SK-N-SH treated with all-trans-retinoic acid at 6 μM for 48 hours (cell line): Measurements from ENCODE around the gene ALK.

Experiments used
- ATAC-seq: fragments of 200-7000 bp; cut with Tn5 transposase; 3 replicates; pipeline ENCODE4 v1.9.1; 2020; ENCODE audit warnings: mild to moderate bottlenecking, moderate library complexity
- ARNTL ChIP-seq: fragments of 450-650 bp; formaldehyde crosslinking; IDR thresholded peaks from 2 replicates; pipeline ENCODE4 v1.5.0; 2020; ENCODE audit warnings: low read depth, mild to moderate bottlenecking, moderate library complexity, borderline replicate concordance
- BACH2 ChIP-seq: fragments of 250-450 bp; sonication (Bioruptor Pico); IDR thresholded peaks from 2 replicates; pipeline ENCODE4 v1.9.0; 2021; ENCODE audit warnings: mild to moderate bottlenecking, borderline replicate concordance
- CREB5 ChIP-seq: fragments of 250-450 bp; sonication (Bioruptor Pico); IDR thresholded peaks from 2 replicates; pipeline ENCODE4 v1.5.1; 2020; ENCODE audit warnings: low read depth, mild to moderate bottlenecking, moderate library complexity
- CSDC2 ChIP-seq: fragments of 250-450 bp; sonication (Bioruptor Pico); IDR thresholded peaks from 2 replicates; pipeline ENCODE4 v1.5.0; 2020; ENCODE audit warnings: mild to moderate bottlenecking, moderate library complexity
- CSRNP3 ChIP-seq: fragments of 250-450 bp; sonication (Bioruptor Pico); IDR thresholded peaks from 2 replicates; pipeline ENCODE4 v1.5.1; 2021; ENCODE audit warnings: mild to moderate bottlenecking, moderate library complexity
- GLIS3 ChIP-seq: fragments of 250-450 bp; sonication (Bioruptor Pico); IDR thresholded peaks from 2 replicates; pipeline ENCODE4 v1.5.0; 2020; ENCODE audit warnings: mild to moderate bottlenecking, moderate library complexity
- ISL1 ChIP-seq: fragments of 250-450 bp; sonication (Bioruptor Pico); IDR thresholded peaks from 2 replicates; pipeline ENCODE4 v2.1.2; 2022; ENCODE audit warnings: mild to moderate bottlenecking, moderate library complexity
- OSR1 ChIP-seq: fragments of 250-450 bp; sonication (Bioruptor Pico); IDR thresholded peaks from 2 replicates; pipeline ENCODE4 v1.8.0; 2022; ENCODE audit warnings: moderate library complexity, mild to moderate bottlenecking, inconsistent platforms
- PATZ1 ChIP-seq: fragments of 250-450 bp; sonication (Bioruptor Pico); IDR thresholded peaks from 2 replicates; pipeline ENCODE4 v1.8.0; 2020; ENCODE audit warnings: mild to moderate bottlenecking, moderate library complexity, borderline replicate concordance
- POU6F1 ChIP-seq: fragments of 250-450 bp; sonication (Bioruptor Pico); IDR thresholded peaks from 2 replicates; pipeline ENCODE4 v1.8.0; 2021; ENCODE audit warnings: low read depth, mild to moderate bottlenecking, moderate library complexity, borderline replicate concordance
- PPARA ChIP-seq: fragments of 250-450 bp; sonication (Bioruptor Pico); IDR thresholded peaks from 2 replicates; pipeline ENCODE4 v1.5.0; 2020; ENCODE audit warnings: mild to moderate bottlenecking, borderline replicate concordance
- RARB ChIP-seq: fragments of 250-450 bp; sonication (Bioruptor Pico); IDR thresholded peaks from 2 replicates; pipeline ENCODE4 v1.8.0; 2021; ENCODE audit warnings: mild to moderate bottlenecking, moderate library complexity
- SNAI2 ChIP-seq: fragments of 250-450 bp; sonication (Bioruptor Pico); IDR thresholded peaks from 2 replicates; pipeline ENCODE4 v1.5.0; 2020; ENCODE audit warnings: mild to moderate bottlenecking, moderate library complexity
- TCF4 ChIP-seq: fragments of 250-450 bp; sonication (Bioruptor Pico); IDR thresholded peaks from 2 replicates; pipeline ENCODE4 v1.8.0; 2021; ENCODE audit warnings: mild to moderate bottlenecking, moderate library complexity, borderline replicate concordance
- TOX ChIP-seq: fragments of 250-450 bp; sonication (Bioruptor Pico); IDR thresholded peaks from 2 replicates; pipeline ENCODE4 v1.8.0; 2021; ENCODE audit warnings: mild to moderate bottlenecking, moderate library complexity, borderline replicate concordance
- TSHZ2 ChIP-seq: fragments of 250-450 bp; sonication (Bioruptor Pico); IDR thresholded peaks from 2 replicates; pipeline ENCODE4 v1.5.0; 2020; ENCODE audit warnings: mild to moderate bottlenecking, moderate library complexity
- ZFP3 ChIP-seq: fragments of 250-450 bp; sonication (Bioruptor Pico); IDR thresholded peaks from 2 replicates; pipeline ENCODE4 v1.5.0; 2020; ENCODE audit warnings: mild to moderate bottlenecking, moderate library complexity
- ZFP30 ChIP-seq: fragments of 450-650 bp; formaldehyde crosslinking; IDR thresholded peaks from 2 replicates; pipeline ENCODE4 v1.5.0; 2022; ENCODE audit warnings: mild to moderate bottlenecking, moderate library complexity
- ZNF565 ChIP-seq: fragments of 450-650 bp; formaldehyde crosslinking; conservative IDR thresholded peaks from 2 replicates; pipeline ENCODE4 v1.5.0; 2020; ENCODE audit warnings: low read depth, mild to moderate bottlenecking, moderate library complexity
- ZNF70 ChIP-seq: fragments of 450-650 bp; formaldehyde crosslinking; IDR thresholded peaks from 2 replicates; pipeline ENCODE4 v1.5.0; 2020; ENCODE audit warnings: mild to moderate bottlenecking, moderate library complexity
- ZNF8 ChIP-seq: fragments of 450-650 bp; formaldehyde crosslinking; IDR thresholded peaks from 2 replicates; pipeline ENCODE4 v1.5.0; 2020; ENCODE audit warnings: mild to moderate bottlenecking, moderate library complexity

ALK gene

GRCh38 chr2:29516767-29517166 is 404.6 kb downstream of the ALK start:
- no peak for ATAC-seq
- TF ChIP-seq ZFP30 (CRISPR knock-in tag) (no peak), GLIS3 (CRISPR knock-in tag) (no peak), ARNTL (CRISPR knock-in tag) (no peak), POU6F1 (CRISPR knock-in tag) (no peak)

- ATAC-seq = no peak
- no peak for TF ChIP-seq RARB (CRISPR knock-in tag)
- TF ChIP-seq PATZ1 (CRISPR knock-in tag) = no peak
- no peak for TF ChIP-seq GLIS3 (CRISPR knock-in tag)
- TF ChIP-seq ZNF8 (CRISPR knock-in tag) = no peak
- no peak for TF ChIP-seq TOX (CRISPR knock-in tag)
- no peak for TF ChIP-seq TCF4 (CRISPR knock-in tag)
- TF ChIP-seq ZNF70 (CRISPR knock-in tag) = no peak
- TF ChIP-seq ISL1 (CRISPR knock-in tag) = no peak
- no peak for TF ChIP-seq POU6F1 (CRISPR knock-in tag)
- no peak for TF ChIP-seq OSR1 (CRISPR knock-in tag)
- TF ChIP-seq SNAI2 (CRISPR knock-in tag) = no peak
Measured at GRCh38 chr2:29509878-29510277, 411.5 kb downstream of the ALK start.

- TF ChIP-seq CSDC2 (CRISPR knock-in tag) = no peak
- no peak for TF ChIP-seq OSR1 (CRISPR knock-in tag)
- TF ChIP-seq ZFP3 (CRISPR knock-in tag) = no peak
- TF ChIP-seq ZFP30 (CRISPR knock-in tag) = no peak
- ATAC-seq = no peak
Measured at GRCh38 chr2:29509397-29509796, 412.0 kb downstream of the ALK start.

- no peak for ATAC-seq
Measured at GRCh38 chr2:29504746-29505145, 416.6 kb downstream of the ALK start.

More at GRCh38 chr2:29504746-29505145, 416.6 kb downstream of the ALK start:
- TF ChIP-seq ZFP3 (CRISPR knock-in tag) (no peak), TCF4 (CRISPR knock-in tag) (no peak), CREB5 (CRISPR knock-in tag) (no peak), ZNF8 (CRISPR knock-in tag) (no peak), TSHZ2 (CRISPR knock-in tag) (no peak), ISL1 (CRISPR knock-in tag) (no peak), CSRNP3 (no peak), ZNF70 (CRISPR knock-in tag) (no peak), SNAI2 (CRISPR knock-in tag) (no peak), GLIS3 (CRISPR knock-in tag) (no peak), ZNF565 (CRISPR knock-in tag) (no peak), PPARA (CRISPR knock-in tag) (no peak), RARB (CRISPR knock-in tag) (no peak), BACH2 (no peak), OSR1 (CRISPR knock-in tag) (no peak), CSDC2 (CRISPR knock-in tag) (no peak), PATZ1 (CRISPR knock-in tag) (no peak)
